HG02884 (cell line): ENCODE measurements around the gene GPR87.

Experiments
- ATAC-seq: cut with Tn5 transposase; IDR thresholded peaks from one replicate; pipeline ENCODE4 v1.9.1; 2021; ENCODE audit warnings: mild to moderate bottlenecking, moderate library complexity; ENCODE audit not compliant: unreplicated experiment

GPR87 gene

DNA sequence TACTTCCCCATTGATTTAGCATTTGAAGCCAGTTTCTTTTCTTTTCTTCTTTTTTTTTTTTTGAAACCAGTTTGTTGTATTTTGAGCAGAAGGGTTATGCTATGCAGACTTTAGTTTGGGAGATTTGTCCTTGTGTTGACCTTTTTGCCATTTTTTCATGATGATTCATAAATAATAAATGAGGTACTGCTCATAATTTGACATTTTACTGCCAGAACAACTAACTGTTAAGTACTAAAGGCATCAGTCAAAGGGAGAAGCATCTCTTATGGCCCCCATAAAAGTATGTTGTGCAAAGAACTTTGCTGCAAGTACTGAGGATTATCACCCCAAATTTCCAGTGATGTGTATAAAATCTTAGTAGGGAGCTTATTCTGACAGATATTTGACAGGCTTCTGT lies 1.7 kb upstream of the GPR87 start:
- ATAC-seq, result no peak

DNA sequence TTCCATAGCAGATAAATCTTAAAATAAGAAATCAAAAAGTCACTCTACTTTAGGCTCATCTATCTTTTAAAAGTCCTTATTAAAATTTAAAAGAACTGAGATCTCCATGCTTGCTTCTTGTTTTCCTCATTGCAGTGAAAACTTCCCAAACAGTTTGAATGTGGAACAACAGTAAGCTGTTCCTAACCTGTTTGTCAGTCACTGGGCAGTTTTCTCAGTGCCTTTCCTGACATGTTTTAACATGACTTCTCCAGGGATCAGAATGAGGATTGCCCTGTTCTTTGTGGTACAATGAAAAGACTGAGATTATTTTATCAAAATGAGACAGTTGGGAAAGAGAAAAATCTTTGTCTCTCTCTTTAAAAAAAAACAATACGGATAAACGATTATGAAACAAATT lies 774 bp downstream of the GPR87 start:
- no peak for ATAC-seq

DNA sequence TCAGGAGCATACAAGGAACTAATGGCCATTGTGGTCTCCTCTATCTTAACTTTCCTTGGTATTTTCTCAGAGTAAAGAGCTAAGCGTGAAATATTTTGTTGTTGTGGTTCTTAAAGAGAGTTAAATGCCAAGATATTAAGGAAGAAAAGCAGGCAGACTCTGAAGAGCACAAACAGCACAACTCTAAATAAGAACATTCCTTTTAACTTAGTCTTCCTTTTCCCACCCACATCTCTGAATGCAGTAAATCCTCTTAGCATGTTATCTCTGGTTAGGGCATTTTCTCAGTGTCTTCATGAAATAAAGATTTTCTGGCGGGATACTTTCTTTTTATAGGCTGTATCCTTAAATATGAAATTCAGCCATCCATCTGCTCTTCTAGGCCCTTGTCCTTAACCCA lies 1.5 kb downstream of the GPR87 start:
- ATAC-seq, result no peak

DNA sequence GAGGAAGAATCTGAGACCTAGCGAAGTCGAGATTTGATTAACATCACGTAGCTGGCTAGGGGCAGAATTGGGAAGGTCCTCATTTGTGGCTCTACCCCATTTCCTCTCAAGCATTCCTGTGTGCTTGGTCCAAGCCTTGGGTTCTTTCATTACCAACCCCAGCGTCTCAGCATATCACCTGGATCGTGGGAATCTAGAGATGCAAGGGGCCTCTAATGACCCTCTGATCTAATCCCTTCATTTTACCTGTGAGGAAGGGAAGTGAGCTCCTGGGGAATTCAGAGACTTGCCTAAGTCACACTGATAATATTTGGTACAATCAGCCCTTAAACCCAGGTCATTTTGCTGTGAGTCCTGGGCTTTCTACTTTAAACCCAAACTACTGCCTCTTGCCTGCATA lies 2.0 kb downstream of the GPR87 start:
- ATAC-seq, result no peak

DNA sequence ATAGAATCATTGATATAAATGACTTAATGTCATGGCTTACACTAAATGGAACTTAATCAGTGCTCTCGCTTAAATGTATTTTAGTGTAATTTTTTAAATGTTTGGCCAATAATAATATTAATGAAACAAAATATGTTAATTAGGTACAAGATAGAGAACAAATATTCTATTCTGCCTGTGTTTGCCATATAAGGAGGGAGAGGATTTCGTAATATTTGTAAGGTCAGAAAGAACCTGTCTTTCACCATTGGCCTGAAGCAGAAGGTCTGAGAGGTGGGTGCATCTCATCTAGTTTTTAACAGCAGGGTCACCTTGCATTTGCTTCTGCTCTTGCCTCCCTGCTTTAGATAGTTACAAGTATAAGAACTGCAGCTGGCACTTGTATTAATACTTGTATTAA lies 2.5 kb downstream of the GPR87 start:
- no peak for ATAC-seq

DNA sequence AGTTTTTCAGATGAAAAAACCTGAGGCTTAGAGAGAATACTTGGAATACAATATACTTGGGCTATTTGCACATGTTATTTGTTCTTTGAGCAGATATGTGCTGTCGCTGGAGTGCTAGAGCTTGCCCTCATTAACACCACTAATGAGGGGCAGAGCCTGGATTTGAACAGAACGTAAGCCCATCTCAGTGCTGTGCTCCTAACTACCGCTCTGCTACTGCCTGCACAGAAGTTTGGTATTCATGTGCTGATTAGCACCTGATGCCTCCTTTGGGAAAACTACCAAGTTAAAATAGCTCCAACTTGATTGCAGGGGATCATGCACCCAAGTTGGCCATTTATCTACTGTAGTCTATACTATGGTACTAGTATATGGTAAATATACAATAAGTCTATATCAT lies 3.6 kb downstream of the GPR87 start:
- no peak for ATAC-seq

DNA sequence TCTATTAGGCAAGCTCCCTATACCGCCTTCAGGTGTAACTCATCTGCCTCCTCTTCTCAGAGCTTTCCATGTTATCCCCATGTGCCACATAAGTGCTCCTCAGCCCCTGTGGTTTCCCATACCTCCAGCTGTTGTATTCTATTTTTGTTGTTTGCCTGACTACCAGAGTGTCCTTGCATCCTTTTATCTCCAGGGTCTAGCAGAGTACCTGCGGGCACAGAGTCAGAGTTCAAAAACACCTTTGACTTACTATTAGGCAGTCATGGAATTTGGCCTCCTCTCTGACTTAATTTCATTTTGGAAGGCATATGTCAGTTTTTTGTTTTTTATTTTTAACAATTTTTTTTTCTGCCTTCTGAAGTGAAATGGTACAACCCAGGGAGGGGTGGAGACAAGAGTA lies 7.1 kb downstream of the GPR87 start:
- no peak for ATAC-seq

DNA sequence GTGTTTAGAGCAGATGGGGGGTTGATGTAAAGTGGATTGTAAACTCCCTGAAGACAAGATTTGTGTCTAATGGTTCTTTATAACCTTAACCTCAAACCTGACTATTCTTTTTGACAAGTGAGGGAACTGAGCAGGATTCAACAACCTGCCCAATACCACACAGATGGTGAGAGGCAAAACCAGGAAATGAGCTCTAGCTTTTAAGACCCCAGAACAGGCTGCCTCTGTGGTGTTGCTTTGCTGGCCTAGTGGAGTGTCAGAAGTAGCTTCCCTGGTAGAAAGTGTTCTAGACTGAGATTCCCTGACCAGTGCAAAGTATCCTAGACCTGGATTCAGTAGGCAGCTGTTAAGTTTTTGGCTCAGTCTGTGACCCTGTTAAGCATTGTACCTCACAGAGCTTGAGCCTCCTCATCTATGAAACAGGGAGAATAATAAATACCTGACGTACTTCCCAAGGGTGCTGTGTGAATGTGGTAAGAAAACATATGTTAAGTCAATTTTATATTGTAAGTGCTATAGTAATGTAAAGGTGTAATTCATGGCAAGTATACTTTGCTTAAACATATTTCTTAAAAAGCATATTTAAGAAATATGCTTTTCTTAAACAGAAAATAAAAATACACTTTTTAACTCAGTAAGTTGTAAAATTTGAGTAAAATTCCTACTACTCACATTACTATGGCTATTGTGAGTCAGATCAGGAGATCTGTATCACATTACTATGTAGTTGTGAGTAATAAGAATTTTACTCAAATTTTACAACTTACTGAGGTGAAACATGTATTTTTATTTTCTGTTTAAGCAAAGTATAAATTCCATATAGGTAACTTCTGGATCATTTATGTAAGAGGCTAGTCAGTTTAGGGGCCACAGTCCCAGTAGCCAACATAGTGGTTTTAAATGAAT lies 8.8 kb downstream of the GPR87 start:
- ATAC-seq, result no peak

DNA sequence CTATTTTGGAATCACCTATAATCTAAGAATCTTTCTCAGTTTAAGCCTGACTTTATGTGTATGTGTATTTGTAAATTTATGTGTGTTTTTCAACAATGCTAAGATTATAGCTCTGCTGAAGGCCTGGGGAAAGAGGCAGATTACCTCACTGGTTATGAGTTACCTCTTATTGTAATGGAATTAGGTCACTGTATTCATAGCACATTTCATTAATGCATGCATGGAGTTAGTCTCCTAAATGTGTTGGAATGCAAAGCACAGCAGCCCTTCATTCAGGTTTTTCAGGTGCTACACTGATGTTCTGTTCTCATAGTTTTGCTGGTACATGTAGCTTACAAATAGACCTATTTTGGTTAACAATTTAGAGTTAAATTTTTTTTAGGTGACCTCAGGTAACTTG lies 9.5 kb downstream of the GPR87 start:
- ATAC-seq, result no peak

DNA sequence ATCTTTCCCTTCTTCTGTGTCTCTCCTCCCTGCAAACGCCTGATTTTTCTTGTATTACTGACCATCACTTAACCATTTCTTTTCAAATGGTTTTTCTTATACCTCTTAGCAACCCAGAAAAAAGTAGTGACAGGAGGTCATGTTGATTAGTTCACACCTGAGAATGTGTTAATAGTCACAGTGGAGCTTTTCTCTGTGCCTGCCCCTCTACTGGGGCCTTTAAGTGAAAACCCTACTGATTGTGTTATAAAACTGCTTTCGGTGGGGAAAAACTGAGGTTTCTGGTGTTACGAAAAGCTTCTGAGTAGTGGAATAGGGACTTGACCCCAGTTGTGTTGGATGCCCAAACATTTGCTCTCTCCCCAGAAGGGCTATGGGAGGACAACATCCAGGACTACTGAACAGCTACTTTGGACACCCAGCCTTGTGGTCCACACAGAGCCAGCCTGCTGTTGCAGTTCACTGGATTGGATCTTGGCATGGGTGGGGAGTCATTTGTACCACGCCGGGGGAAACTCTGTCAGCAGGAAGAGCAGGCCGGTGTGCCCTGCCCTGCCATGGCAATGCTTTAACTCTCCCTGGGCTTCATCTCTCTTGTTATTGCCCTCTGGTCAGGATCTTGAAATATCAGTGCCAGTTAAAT lies 10.3 kb downstream of the GPR87 start:
- ATAC-seq, result no peak

DNA sequence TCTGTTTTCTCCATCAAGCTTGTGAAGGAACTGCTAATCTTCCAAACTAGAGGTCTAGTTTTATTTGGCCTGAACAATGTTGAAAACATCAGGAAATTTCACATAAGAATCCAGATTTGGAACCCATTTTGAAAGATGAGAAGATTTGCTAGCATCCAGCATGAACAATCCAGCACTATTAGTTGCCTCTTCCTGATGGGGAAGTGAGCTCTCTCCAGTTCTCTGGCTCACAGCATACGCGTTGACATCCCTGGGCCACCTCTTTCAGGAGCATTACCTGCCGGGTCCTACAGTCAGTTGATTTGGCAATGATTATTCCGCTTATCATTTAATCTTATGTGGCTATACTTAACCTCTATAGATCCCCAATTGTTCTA lies 10.9 kb downstream of the GPR87 start:
- no peak for ATAC-seq

DNA sequence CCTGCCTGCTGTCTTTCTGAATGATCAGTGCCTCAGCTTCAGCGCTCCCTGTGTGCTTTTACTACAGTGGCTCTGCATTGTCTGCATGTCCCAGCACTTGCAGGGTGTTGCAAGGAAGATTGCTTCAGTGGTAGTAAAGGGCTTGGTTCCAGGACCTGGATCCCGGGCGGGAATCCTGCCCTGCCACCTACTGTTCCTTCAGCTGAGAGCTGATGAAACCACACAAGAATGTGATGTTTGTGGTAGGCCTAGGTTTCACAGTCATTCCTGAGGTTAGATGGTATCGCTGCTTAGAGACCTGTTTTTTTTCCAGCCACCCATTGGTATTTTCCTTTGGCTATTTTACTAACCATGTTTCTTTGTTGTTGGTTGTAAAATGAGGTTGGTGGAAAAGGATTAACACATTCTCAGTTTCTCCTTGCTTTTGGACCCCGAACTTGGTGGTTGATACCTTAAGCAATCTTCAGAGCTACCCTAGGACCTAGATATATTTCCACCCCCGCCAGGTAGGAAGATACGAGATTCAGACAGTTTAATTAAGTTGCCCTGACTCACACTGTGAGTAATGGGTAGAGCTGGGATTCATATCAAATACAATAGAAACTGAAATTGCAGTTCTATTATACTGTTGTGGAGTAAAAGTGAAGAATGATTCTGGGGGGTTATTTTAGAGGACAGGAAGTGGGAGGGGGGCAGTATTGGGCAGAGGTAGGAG lies 11.4 kb downstream of the GPR87 start:
- ATAC-seq, result no peak

DNA sequence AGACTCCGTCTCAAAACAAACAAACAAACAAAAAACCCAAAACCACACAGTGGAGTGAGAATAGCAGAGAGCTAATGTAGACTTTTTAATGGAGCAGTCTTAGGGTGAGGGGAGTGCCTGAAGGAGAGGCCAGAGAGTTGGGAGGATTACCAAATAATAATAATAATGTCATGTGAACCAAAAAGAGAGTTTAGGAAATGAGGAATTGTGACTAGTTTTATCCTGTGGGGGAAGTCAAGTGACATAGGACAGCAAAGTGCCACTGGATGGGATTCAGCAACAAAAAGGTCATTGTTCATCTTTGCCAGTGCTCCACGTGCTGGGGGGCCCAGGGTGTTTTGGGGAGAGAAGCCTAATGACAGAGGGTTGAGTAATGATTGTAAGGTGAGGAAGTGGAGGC lies 12.9 kb downstream of the GPR87 start:
- no peak for ATAC-seq

DNA sequence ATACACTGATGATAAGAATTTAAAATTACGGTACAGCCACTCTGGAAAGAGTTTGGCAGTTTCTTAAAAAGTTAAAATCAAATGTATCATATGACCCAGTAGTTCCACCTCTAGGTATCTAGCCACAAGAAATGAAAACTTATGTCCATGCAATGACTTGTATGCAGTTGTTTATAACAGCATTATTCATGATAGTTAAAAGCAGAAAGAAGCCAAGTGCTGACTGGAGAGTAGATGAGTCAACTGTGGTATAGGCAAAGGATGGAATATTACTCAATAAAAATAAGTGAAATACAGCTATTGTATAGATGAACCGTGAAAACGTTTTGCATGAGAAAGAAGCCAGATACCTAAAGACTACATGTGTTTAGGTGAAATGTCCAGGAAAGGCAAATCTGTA lies 14.8 kb downstream of the GPR87 start:
- no peak for ATAC-seq

DNA sequence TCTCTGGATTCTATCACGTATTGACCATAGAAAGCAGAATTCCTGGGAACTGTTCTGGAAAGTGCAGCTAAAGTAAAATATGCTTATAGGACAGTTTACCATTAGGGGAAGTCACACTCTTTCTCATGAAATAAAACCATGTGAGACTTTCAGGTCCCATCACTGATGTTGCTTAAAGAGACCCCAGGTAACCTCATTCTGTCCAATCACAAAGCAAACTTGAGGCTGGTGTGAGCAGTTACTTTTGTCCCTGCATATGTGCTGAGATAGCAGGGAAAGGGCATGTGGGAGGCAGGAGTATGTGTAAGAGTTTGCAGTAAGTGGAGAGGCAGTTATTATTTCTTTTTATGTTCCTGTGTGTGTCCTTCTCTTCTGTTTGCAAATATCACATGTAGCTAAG lies 16.1 kb downstream of the GPR87 start:
- ATAC-seq, result no peak

DNA sequence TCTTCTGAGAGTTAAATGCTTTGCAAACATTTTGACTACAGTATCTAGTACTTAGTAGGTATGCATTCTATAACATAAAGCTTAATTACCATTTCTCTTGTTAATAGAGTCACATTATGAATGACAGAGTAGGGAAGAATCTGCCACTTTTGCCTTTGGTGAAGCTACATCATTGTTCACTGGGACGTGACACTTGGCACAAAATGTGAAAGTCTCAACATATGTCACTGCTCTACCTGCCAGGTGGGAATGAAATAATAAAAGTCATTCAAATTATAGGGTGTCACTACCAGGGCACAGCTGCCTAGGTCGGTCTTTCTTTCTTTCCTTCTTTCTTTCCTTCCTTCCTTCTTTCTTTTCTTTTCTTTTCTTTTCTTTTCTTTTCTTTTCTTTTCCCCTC lies 17.6 kb downstream of the GPR87 start:
- ATAC-seq, result no peak

DNA sequence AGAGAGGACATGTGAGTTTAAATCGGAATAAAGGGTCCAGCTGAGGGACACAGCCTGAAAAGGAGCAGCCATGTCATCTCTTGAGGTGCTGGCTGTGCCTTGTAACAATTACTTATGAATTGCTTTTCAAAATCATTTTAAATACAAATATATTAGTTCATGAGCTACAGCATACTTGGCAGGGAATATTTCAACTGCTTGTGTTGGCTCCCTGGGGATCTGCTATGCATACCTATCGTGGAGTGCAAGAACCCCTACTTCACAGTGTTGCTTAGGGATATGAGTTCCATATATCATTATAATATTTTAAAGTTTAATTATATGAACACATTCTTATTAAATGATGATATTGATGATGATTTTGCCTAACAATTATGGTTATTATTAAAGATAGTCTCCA lies 19.2 kb downstream of the GPR87 start:
- no peak for ATAC-seq

DNA sequence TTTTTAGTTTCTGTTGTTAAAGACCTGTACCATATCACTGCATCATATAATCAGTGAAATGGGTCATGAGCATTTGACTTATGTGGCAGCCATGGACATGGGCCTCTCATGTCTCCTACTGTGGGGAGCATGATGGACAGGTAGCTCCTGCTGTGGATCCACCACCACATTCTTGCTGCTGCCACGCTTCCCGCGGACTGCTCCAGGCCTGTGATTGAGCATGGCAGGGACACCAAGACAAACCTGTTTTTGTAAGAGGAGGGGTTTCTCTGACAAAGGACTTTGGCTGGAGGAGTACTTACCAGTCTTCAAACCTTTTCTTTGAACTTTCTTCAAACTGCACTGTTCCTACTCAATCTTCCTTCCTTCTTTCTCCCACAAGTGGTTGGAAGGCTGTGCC lies 20.4 kb downstream of the GPR87 start:
- ATAC-seq, result no peak

DNA sequence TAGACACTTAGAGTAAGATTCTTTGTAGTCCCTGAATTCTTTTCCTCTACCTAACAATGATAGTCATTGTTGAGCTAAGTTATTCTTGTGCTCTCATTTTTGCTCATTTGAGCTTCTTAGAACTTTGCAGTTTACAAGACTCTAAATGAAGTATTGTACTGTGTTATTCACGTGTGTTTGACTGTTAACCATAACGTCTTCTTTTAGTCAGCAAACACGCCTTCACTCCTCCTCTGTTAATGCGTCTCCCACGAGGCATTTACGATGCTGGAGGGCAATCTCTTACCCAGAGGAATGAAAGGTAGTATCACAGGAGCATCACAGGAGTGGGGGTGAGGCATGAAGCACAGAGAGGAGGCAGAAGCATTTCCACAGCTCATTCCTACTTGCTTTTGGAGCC lies 23.5 kb downstream of the GPR87 start:
- ATAC-seq, result no peak

DNA sequence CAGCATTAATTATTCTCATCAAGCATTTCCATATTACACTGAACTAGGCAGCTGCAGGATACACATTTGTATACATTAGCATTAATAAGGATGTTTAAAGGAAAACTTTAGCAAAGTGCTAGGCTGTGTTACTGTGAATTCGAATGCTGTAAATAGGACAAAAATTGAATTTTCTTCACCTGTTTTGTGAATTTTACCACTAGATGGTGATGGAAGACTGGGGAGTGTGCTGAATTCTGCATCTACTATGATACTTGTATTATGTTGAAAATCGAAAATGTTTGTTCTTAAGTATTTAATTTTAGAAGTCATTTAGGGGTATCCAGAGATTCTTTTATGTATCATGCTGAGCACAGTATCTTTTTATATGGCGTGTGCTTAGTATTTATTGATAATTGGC lies 25.9 kb downstream of the GPR87 start:
- no peak for ATAC-seq

DNA sequence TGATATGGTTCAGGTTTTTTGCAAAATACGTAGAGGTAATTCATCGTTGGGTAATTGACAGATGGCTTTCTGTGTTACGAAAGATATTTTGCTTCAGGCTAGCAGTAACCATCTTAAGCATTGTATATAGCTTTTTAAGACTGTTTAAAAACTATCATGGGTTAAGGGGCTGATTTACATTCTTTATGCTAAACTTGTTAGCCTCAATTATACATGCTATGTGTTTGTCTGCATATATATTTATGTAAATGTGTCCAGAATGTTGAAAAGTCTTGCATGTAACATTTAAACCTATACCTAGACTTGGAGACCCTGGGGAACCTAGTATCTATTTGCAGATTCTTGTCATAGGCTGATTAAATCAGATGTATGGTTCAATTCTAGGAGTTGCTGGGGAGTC lies 27.2 kb downstream of the GPR87 start:
- ATAC-seq, result no peak

DNA sequence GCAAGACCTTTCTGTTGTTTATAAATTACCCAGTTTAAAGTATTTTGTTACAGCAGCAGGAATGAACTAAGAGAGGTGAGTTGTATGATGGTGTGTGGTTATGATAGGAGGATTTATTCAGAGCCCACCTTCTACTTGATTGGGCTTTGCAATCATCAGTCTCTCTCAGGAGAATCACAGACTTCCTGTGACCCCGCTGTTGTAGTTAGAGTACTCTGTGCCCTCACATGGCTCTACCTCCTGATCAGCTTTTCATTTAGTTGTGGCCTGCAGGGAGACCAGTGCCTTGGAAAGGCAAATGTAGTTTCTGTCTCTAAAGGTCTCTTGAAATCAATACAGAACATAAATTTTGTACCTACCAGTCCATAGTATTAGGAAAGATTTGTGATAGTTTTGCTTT lies 30.7 kb downstream of the GPR87 start:
- no peak for ATAC-seq
